Stimulated activated CD4-positive, alpha-beta T cell treated with anti-CD3 and anti-CD28 coated beads, Interleukin-1b, Interleukin-23, amount 100 ng/mL, for 48 hours (primary cell): ENCODE measurements around the gene PI4K2B.
A peak's percentile ranks its signal among the peaks of the same experiment; 100 is the strongest.
"Not testable (repeated sequence)": the region's sequence is repeated elsewhere in the genome, so short reads cannot be mapped to it uniquely, and the experiment has no call there.

Experiments
- DNase-seq: peaks from one replicate; pipeline ENCODE4 v3.0.0-alpha.2; 2020

PI4K2B gene

DNA sequence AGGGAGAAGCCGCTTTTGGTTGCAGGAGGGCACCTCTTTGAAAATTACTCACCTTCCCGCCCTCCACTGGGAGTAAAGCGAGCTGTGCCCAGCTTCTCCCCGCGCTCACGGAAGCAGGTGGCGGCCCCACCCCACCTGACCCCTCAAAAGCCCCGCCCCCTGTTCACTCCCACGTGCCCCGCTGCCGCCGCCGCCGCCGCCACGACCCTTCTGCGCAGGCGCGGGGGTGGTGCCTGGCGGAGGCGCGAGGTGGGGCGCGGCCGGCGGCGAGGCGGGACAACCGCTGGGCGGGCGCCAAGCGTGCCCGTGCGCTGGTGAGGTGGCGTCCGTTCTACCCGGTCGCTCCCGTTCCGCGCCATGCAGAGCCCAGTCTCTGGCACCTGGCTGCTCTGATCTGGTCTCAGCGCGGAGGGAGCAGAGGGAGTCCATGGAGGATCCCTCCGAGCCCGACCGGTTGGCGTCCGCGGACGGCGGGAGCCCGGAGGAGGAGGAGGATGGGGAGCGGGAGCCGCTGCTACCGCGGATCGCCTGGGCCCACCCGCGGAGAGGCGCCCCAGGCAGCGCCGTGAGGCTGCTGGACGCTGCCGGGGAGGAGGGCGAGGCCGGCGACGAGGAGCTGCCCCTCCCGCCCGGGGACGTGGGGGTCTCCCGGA, at the start of gene PI4K2B:
TSS of gene PI4K2B (plus strand) at position 297 of the 653 bp plus-strand sequence. CDS start at position 428, 131 bp downstream.
- DNase-seq: peak; percentile 93

DNA sequence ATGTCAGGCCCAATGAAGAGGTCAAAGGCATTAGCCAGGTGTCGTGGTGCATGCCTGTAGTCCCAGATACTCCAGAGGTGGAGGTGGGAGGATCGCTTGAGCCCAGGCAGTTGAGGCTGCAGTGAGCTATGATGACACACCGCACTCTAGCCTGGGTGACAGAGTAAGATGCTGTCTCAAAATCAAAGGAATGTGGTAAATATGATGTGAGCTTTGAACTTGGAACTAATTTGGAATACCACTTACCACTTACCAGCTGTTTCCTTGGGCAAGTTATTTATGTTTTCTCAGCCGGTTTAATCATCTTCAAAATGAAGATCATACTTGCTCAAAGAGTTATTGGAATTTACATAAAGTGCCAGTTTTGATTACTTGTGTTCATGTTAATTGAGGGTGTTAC, 49.8 kb upstream of the PI4K2B start:
- DNase-seq: no peak

DNA sequence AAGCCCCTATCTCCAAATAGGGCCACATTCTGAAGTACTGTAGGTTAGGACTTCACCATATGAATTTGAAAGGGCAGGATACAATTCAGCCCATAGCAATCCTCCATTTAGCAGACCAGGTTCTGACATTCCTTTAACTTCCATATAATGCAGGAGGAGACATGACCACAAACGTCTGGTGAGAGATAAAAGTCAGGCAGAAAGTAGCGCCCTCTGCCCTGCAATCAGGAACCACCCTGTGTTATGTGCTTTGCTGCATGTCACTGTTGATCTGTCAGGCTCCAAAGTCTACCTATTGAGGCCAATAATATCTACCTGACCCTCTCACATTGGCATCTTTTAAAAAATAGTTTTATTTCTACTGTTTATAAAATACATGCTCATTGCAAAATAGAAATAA, 43.4 kb upstream of the PI4K2B start:
- no peak for DNase-seq

DNA sequence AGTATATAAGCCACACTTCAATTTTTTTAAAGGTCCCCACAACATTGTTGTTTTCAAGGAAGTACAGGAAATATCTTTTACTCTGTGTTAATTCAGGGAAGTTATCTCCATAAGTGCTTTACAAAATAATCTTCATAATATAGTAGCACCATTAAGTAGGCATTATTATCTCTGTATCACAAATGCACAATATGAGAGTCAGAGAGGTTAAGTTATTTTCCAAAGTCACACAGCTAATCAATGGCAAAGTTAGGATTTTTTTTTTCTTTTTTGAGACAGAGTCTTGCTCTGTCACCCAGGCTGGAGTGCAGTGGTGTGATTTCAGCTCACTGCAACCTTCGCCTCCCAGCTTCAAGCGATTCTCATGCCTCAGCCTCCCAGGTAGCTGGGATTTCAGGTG, 35.1 kb upstream of the PI4K2B start:
- no peak for DNase-seq

GRCh38 chr4:25207997-25208396, 25.8 kb upstream of the PI4K2B start:
- DNase-seq: no peak

GRCh38 chr4:25209702-25210101, 24.1 kb upstream of the PI4K2B start:
- no peak for DNase-seq

GRCh38 chr4:25211721-25212120, 22.1 kb upstream of the PI4K2B start:
- DNase-seq: no peak

DNA sequence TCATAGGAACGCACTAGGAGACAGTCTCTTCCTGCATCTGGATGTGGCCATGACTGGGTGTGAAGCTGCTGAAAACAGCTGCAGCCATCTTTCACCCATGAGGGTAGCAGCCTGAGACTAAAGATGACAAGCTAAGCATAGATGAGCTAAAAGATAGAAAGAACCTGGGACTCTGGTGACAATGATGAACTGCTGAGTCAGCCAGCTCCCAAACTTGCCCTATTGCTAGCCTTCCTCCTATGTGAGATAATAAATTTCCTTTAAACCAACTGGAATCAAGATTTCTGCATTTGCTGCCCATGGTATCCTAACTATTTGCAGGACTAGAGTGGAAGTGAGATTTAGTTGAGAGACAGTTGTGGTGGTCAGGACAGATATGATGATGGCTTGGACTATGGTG, 21.0 kb upstream of the PI4K2B start:
- no peak for DNase-seq

- no peak for DNase-seq
These were observed 20.4 kb upstream of the PI4K2B start for GRCh38 chr4:25213347-25213979.

DNA sequence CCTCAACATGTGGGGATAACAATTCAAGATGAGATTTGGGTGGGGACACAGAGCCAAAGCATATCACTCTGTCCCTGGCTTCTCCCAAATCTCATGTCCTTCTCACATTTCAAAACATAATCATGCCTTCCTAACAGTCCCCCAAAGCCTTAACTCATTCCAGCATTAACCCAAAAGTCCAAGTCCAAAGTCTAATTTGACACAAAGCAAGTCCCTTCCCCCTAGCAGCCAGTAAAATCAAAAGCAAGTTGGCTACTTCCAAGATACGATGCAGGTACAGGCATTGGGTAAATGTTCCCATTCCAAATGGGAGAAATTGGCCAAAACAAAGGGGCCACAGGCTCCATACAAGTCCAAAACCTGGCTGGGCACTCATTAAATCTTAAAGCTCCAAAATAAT, 19.1 kb upstream of the PI4K2B start:
- DNase-seq: not testable (repeated sequence)

DNA sequence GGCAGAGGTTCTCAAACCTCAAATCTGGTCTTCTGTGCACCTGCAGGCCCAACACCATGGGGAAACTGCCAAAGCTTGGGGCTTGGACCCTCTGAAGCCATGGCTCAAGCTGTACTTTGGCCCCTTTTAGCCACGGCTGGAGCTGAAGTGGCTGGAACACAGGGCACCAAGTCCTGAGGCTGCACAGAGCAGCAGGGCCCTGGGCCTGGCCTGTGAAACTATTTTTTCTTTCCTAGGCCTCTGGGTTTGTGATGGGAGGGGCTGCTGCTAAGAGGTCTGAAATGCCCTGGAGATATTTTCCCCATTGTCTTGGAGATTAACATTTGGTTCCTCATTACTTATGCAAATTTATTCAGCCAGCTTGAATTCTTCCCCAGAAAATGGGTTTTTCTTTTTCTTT, 18.3 kb upstream of the PI4K2B start:
- no peak for DNase-seq

DNA sequence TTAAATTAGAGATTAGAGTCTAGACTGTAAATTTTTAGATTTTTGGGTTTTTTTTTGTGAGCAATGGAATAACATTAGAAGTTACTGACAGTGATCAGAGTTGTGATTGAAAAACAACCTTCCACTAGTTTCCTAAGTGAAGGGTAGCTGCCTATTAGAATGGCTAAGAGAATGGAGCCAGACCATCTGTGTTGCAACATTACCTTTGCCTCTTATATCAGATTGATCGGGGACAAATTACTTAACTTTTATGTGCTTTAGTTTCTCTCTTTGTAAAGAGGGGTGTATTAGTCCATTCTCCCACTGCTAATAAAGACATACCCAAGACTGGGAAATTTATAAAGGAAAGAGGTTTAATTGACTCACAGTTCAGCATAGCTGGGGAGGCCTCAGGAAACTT, 12.5 kb upstream of the PI4K2B start:
- no peak for DNase-seq

GRCh38 chr4:25223802-25224375, 9.9 kb upstream of the PI4K2B start:
- no peak for DNase-seq

DNA sequence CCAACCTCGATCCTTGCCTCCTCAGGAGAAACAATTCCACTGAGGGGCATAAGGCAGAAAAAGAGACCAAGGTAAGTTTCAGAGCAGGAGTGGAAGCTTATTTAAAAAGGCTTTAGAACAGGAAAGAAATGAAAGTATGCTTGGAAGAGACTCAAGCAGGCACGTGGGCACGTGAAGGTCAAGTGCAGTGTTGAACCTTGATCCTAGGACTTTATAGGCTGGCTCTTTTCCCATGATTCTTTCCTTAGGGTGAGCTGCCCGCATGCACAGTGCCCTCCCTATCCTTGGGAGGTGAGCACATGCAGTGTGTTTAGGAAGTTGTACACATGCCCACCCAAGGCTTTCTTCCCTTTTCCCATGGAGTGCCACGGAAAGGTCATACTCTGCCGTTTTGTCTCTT, 4.0 kb upstream of the PI4K2B start:
- DNase-seq: no peak

GRCh38 chr4:25233194-25233593, 639 bp upstream of the PI4K2B start:
- DNase-seq: no peak

- DNase-seq: peak; percentile 39
These were observed 847 bp downstream of the PI4K2B start for GRCh38 chr4:25234390-25235370.

DNA sequence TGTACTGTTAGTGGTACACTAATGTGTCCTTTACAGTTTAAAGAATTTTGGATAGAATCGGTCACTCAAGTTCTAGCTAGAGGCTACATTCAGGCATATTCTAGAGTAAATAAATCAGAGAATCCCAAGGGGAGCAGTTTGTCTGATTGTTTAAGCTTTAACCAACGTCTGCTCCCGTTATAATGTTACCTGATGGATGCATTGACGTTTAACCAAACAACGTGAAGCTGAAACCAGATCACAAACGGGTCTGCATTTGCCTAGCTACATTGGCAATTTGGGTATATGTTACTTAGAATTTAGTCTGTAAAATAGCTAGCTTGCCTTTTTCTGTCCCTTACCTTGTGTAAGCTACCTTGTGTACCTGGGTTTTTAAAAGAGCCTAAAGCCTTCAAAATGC, 1.6 kb downstream of the PI4K2B start:
- no peak for DNase-seq

- not testable (repeated sequence) for DNase-seq
These were observed 2.2 kb downstream of the PI4K2B start for GRCh38 chr4:25236030-25236429.

DNA sequence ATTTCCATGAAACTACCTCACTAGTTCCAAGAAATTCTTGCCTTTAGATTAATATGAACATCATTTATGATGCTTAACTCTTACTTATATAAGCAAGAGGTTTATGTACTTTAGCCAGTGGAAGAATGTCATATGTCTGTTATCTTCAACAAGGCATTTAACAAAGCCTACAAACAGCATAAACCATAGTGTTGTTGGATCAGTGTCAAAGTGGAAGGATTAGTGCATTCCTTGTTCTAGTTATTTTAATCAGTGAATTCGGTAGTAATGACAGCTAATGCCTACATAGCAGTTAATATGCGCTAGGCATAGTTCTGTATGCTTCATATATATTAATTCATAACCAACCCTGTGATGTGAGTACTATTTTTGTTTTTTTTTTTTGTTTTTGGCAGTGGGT, 3.1 kb downstream of the PI4K2B start:
- DNase-seq: no peak

- no peak for DNase-seq
These were observed 4.2 kb downstream of the PI4K2B start for GRCh38 chr4:25238052-25238451.

- DNase-seq: not testable (repeated sequence)
These were observed 5.7 kb downstream of the PI4K2B start for GRCh38 chr4:25239528-25239927.

DNA sequence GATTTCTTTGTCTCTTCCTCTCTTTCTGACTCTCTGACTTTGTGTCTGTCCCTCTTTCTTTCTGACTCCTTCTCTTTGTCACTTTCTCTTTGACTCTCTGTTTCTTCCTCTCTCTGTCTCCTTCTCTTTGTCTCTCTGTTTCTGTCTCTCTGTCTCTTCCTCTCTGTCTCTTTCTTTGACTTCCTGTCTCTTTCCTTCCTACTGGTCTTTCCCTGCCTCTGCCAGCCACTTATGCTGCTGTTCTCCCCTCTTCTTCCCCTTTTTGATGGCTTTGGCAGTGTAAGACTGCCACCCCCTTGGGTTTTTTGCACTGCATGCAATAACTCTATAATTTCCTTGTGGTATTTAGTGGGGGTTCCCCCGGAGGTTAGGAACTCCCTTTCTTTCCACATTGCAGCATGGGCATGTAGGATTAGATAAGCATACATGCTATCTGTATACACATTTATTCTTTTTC, 6.9 kb downstream of the PI4K2B start:
- not testable (repeated sequence) for DNase-seq

DNA sequence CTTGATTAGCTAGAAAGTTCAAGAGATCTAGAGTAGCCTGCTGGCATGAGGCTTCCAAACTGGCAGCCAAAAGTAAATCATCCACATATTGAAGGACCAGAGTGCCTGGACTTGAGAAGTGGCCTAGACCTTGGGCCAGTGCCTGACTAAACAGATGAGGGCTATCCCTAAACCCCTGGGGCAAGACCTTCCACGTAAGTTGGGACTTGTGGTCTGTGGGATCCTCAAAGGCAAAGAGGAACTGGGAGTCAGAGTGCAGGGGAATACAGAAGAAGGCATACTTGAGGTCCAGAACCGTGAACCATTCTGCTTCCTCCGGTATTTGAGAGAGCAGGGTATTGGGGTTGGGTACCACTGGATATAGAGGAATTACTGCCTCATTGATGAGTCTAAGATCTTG, 8.4 kb downstream of the PI4K2B start:
- DNase-seq: not testable (repeated sequence)
